IPS-15b (cell line): ENCODE results near the gene SMURF2.
"Not testable (repeated sequence)": the region's sequence is repeated elsewhere in the genome, so short reads cannot be mapped to it uniquely, and the experiment has no call there.

Experiments
- H3K27me3 ChIP-seq: one replicate; pipeline ENCODE4 v1.6.1; 2013; ENCODE audit warnings: low read length; ENCODE audit not compliant: control insufficient read depth, insufficient read depth
- H3K36me3 ChIP-seq: one replicate; pipeline ENCODE4 v1.6.1; 2013; ENCODE audit warnings: low read length; ENCODE audit not compliant: control insufficient read depth, insufficient read depth
- H3K4me1 ChIP-seq: one replicate; pipeline ENCODE4 v1.6.1; 2013; ENCODE audit warnings: mild to moderate bottlenecking, low read length; ENCODE audit not compliant: control insufficient read depth, insufficient read depth
- H3K4me3 ChIP-seq: one replicate; pipeline ENCODE4 v1.5.1; 2013; ENCODE audit warnings: low read depth, low read length
- H3K9ac ChIP-seq: one replicate; pipeline ENCODE4 v1.6.1; 2013; ENCODE audit warnings: low read depth, mild to moderate bottlenecking, low read length
- H3K9me3 ChIP-seq: one replicate; pipeline ENCODE4 v1.6.1; 2013; ENCODE audit warnings: mild to moderate bottlenecking, low read length; ENCODE audit not compliant: control insufficient read depth, insufficient read depth

Gene SMURF2

DNA sequence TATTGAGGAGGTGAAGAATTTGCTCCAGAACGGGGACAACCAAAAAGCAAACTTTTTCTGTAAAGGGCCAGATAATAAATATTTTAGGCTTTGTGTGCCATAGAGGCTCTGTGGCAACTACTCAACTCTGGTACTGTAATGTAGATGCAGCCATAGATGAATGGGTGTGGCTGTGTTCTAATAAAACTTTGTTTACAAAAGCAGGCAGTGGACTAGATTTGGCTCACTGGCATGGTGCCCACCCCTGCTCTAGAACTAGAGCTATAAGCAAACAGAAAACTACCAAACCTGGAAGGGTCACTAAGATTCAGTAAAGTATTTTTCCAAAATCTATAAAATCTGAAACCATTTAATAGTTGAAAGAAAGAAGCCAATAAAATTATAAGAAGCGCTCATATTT lies 24.6 kb upstream of the SMURF2 start:
- H3K9me3 ChIP-seq = no peaks in the 10 kb centered on the region
- H3K9ac ChIP-seq = no peak overlapping the region
- no peak overlapping the region for H3K4me3 ChIP-seq
- H3K36me3 ChIP-seq = no peaks in the 10 kb centered on the region
- no peaks in the 10 kb centered on the region for H3K27me3 ChIP-seq
- H3K4me1 ChIP-seq = no peaks in the 10 kb centered on the region

DNA sequence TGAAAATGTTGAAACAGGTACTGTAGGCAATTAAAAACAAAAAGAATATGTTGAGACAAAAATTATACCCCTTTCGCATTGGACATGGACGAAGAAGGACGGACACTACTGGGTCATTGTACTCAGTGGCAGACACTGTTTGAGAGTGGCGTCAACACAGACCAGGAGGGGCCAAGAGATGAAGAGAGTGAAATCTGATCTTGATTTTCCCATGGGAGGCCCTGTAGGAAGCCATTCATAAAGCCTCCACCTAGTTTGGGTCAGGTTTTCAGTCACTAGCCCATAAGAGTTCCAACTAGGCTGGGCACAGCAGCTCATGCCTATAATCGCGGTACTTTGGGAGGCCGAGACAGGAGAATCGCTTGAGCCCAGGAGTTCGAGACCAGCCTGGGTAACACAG lies 23.6 kb upstream of the SMURF2 start:
- Histone ChIP-seq H3K36me3 (no peaks in the 10 kb centered on the region), H3K4me3 (no peak overlapping the region), H3K9ac (no peak overlapping the region), H3K27me3 (no peaks in the 10 kb centered on the region), H3K9me3 (no peaks in the 10 kb centered on the region), H3K4me1 (no peaks in the 10 kb centered on the region)

- Histone ChIP-seq H3K4me3 (no peak overlapping the region), H3K4me1 (no peaks in the 10 kb centered on the region), H3K9me3 (no peaks in the 10 kb centered on the region), H3K9ac (no peak overlapping the region), H3K36me3 (no peaks in the 10 kb centered on the region), H3K27me3 (no peaks in the 10 kb centered on the region)
These were observed 21.7 kb upstream of the SMURF2 start for GRCh38 chr17:64683796-64684195.

- H3K9ac ChIP-seq = no peak overlapping the region
- no peaks in the 10 kb centered on the region for H3K36me3 ChIP-seq
- no peak overlapping the region for H3K4me3 ChIP-seq
- no peaks in the 10 kb centered on the region for H3K9me3 ChIP-seq
- no peaks in the 10 kb centered on the region for H3K27me3 ChIP-seq
- H3K4me1 ChIP-seq = no peaks in the 10 kb centered on the region
These were observed 20.4 kb upstream of the SMURF2 start for GRCh38 chr17:64682261-64683181.

GRCh38 chr17:64679710-64680216 lies 17.7 kb upstream of the SMURF2 start:
- no peaks in the 10 kb centered on the region for H3K27me3 ChIP-seq

DNA sequence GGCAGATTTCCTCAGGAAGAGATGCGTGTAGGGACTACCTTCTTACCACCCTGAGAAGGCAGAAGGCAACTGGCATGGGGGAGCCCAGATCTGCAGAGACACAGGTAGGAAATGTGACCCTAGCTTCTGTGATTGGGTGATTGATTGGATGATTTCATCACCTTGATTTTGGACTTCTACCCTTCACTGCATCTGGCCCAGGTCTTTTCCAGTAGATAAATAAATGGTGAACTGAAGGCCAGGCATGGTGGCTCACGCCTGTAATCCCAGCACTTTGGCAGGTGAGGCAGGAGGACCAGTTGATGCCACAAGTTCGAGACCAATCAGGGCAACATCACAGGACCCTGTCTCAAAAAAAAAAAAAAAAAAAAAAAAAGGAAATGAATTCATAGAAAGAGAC lies 14.7 kb upstream of the SMURF2 start:
- no peaks in the 10 kb centered on the region for H3K36me3 ChIP-seq
- H3K9ac ChIP-seq = no peak overlapping the region
- H3K27me3 ChIP-seq = no peaks in the 10 kb centered on the region
- no peaks in the 10 kb centered on the region for H3K9me3 ChIP-seq
- no peak overlapping the region for H3K4me3 ChIP-seq
- H3K4me1 ChIP-seq = no peaks in the 10 kb centered on the region

More at GRCh38 chr17:64679710-64680216, 17.7 kb upstream of the SMURF2 start:
- Histone ChIP-seq H3K36me3 (no peaks in the 10 kb centered on the region), H3K4me1 (no peaks in the 10 kb centered on the region), H3K9me3 (no peaks in the 10 kb centered on the region), H3K9ac (no peak overlapping the region), H3K4me3 (no peak overlapping the region)

GRCh38 chr17:64670843-64671590 lies 8.9 kb upstream of the SMURF2 start:
- H3K4me3 ChIP-seq, H3K36me3 ChIP-seq, H3K9me3 ChIP-seq, H3K27me3 ChIP-seq, H3K9ac ChIP-seq, H3K4me1 ChIP-seq: not testable (repeated sequence)

DNA sequence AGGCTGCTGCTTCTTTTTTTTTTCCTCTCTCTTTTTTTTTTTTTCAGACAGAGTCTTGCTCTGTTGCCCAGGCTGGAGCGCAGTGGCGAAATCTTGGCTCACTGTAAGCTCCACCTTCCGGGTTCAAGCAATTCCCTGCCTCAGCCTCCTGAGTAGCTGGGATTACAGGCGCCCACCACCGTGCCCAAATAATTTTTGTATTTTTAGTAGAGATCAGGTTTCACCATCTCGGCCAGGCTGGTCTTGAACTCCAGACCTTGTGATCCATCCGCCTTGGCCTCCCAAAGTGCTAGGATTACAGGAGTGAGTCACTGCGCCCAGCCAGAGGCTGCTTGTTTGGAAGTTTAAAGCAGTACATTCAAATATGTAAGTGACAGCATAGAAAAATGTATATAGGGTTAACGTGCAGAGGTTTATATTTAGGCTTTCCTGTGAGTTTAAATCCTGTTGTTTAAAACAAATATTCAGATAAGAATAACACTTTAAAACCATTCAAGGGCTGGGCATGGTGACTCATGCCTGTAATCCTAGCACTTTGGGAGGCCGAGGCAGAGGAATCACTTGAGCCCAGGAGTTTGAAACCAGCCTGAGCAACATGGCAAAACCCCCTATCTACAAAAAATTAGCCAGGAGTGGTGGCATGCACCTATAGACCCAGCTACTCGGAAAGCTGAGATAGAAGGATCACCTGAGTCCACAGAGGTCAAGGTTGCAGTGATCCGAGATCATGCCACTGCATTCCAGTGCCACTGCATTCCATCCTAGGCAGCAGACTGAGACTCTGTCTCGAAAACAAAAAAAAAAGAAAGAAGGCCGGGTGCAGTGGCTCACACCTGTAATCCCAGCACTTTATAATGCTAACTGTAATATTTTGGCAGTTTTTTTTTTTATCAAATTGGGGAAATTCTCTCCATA lies 6.0 kb upstream of the SMURF2 start:
- not testable (repeated sequence) for H3K4me3 ChIP-seq, H3K4me1 ChIP-seq, H3K9ac ChIP-seq, H3K9me3 ChIP-seq, H3K27me3 ChIP-seq, H3K36me3 ChIP-seq

DNA sequence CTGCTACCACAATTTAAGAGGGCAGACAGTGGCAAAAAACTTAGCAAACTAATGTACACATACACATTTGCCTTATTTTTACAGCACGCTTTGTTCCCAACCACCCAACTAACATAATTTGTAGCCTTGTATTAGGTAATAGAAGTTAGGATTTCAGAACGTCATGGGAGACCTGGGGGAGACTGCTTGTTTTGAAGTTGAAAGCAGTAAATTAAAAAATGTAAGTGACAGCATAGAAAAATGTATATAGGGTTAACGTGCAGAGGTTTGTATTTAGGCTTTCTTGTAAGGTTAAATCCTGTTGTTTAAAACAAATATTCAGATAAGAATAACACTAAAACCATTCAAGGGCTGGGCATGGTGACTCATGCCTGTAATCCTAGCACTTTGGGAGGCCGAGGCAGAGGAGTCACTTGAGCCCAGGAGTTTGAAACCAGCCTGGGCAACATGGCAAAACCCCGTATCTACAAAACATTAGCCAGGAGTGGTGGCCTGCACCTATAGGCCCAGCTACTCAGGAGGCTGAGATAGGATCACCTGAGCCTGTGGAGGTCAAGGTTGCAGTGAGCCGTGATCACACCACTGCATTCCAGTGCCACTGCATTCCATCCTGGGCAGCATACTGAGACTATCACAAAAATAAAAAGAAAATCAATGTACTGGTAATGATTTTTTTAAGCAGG lies 2.3 kb upstream of the SMURF2 start:
- not testable (repeated sequence) for H3K36me3 ChIP-seq, H3K9ac ChIP-seq, H3K4me3 ChIP-seq, H3K9me3 ChIP-seq, H3K27me3 ChIP-seq, H3K4me1 ChIP-seq

GRCh38 chr17:64663836-64664235 lies 1.7 kb upstream of the SMURF2 start:
- H3K27me3 ChIP-seq, H3K36me3 ChIP-seq, H3K4me1 ChIP-seq, H3K9me3 ChIP-seq, H3K9ac ChIP-seq, H3K4me3 ChIP-seq: not testable (repeated sequence)
